ENCODE measurements around the gene SUV39H2. TPM values are rescaled to one million over a fixed set of nuclear protein-coding genes. Genes with fewer than 3 reads are reported as not detected.
"Not testable (repeated sequence)": the region's sequence is repeated elsewhere in the genome, so short reads cannot be mapped to it uniquely, and the experiment has no call there.

Gene SUV39H2, protein sequence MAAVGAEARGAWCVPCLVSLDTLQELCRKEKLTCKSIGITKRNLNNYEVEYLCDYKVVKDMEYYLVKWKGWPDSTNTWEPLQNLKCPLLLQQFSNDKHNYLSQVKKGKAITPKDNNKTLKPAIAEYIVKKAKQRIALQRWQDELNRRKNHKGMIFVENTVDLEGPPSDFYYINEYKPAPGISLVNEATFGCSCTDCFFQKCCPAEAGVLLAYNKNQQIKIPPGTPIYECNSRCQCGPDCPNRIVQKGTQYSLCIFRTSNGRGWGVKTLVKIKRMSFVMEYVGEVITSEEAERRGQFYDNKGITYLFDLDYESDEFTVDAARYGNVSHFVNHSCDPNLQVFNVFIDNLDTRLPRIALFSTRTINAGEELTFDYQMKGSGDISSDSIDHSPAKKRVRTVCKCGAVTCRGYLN
- 8.8 TPM for total RNA-seq

DNA sequence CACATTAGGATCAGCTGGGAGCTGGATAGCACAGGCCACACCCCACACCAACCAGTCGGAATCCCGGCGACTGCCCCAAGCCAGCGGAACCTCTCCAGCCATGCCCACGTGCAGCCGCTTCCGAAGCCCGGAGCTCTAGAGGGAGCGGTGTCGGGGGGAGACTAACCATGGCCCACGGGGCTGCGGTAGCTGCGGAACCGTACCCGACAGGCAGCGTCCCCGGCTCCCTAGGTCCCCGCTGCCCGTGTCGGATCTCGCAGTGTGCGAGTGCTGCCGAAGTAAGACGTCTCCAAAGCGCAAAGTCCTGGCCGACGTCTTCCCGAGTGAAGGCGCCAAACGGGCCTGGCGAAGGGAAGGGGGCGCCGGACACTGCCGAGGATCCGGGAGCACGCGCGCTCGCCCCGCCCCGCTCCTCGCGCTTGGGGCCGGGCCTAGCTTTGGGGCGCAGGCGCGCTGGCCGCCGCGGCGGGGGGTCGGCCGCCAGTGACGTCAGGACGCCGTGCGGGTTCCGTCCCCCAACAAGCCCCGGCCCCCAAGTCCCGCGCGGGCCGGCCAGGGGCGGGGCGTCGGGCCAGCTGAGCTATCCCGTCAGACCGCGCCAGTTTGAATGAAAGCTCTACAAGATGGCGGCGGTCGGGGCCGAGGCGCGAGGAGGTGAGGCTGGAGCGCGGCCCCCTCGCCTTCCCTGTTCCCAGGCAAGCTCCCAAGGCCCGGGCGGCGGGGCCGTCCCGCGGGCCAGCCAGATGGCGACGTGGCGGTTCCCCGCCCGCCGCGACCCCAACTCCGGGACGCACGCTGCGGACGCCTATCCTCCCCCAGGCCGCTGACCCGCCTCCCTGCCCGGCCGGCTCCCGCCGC is at the start of gene SUV39H2:
Gene SUV39H2 (plus strand): TSS at position 601 of the 858 bp plus-strand sequence. CDS start 23 bp downstream, at position 624.
- peak; percentile 99 for ATAC-seq

DNA sequence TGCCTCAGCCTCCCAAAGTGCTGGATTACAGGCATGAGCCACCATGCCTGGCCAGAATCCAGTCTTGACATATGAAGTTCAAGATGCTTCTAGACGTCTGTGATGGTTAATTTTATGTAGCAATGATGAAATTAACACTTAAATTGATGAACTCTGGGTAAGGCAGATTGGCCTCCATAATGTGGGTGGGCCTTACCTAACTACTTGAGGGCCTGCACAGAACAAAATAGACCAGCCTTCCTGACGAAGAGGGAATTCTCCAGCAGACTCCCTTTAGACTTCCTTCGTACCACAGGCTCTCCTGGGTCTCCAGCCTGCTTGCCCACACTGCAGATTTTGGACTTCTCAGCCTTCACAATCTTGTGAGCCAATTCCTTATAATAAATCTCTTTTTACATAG is 45.6 kb upstream of the SUV39H2 start:
- ATAC-seq: no peak

DNA sequence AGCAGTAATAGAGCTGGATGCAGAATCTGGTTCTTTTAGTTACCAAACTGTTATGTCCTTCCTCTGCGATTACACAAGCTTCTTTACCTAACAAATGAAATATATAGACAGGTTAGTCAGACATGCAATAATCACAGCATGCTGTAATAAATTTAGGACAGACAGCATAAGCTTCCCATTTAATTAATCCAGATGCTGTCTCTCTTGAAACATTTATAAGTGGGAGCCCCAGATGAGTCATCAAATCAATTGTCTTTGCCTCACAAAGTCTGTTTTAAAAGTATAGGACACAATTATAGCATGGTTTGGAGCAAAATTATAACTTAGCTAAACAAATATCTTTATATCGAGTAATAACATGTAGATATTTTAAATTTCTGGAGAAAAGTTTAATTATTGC is 42.5 kb upstream of the SUV39H2 start:
- no peak for ATAC-seq

DNA sequence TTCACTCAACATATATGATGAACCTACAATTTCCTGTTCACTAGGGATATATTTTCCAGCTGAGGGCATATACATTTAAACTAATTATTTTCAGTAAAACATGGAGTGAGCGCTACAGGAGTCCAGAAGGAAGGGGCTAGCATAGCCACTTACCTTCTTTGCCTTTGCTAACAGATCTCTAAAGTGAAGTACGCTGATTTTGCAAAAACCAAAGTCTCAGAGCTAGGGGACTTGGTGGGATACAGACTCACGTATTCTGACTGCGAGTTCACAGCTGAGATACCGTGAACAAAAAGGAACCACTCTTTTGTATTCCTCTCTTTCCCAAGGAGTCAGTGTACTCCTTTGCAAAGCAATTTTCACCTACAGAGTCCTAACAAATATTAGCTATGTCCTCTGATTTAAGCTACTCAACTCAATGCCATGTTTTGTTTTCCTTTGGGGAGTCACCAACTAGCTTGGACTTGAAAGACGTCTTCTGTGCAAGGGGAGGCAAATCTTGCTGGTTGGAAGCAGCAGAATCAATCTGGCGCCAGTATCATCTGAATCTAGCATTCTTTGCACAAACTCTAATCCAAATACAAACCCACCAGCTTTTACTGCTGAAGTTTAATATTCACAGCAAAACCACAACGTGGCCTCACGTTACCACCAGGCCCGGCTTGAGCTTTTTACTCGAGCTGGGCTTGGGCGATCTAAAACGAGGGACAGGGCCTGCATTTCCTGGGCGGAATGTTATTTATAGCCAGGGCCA is 41.5 kb upstream of the SUV39H2 start:
- ATAC-seq: no peak

DNA sequence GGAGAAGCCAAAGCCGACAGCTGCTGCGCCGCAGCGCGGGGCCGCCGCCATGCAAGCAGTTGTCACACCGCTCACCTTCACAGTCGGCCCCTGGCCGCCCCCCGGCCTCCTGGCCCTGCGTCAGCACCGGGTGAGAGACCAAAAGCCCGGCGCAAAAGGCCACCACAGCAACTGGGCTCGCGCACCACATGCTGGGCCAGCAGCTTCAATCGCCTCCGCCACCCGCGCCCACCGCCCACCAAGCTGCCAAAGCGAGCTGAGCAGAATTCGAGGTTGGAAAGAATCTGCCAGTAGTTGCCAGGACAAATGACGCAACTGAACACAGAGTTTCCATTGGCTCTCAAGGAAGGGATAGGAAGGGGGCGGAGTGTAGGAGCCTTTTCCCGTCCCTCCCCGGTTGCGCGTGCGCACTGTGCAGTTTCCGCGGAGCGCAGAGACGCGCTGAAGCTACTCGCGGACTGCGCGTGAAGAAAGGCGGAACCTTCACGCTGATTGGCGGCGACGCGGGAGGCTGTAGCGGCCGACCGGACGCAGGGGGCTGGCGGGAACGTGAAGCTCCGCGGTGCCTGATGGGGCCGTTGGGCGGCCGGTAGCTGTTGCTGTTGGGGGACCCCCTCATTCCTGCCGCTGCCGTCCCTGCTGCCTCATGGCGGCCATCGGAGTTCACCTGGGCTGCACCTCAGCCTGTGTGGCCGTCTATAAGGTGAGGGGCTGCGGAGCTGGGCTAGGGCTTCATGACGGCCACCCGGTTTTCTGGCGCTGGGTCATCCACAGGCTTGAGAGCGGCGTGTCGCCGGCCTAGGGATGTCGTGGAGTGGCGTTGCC is 40.7 kb upstream of the SUV39H2 start, which contains the start of the genes CDNF, HSPA14 and MSANTD7:
Gene CDNF (minus strand): TSS at position 281 of the 825 bp plus-strand sequence. CDS start 91 bp downstream, at position 190.
Gene HSPA14 (plus strand): TSS at position 550 of the 825 bp plus-strand sequence. CDS start 97 bp downstream, at position 647.
Gene MSANTD7 (plus strand): TSS at position 550 of the 825 bp plus-strand sequence. CDS start 3,979 bp downstream, outside the sequence.
- ATAC-seq: peak; percentile 99

DNA sequence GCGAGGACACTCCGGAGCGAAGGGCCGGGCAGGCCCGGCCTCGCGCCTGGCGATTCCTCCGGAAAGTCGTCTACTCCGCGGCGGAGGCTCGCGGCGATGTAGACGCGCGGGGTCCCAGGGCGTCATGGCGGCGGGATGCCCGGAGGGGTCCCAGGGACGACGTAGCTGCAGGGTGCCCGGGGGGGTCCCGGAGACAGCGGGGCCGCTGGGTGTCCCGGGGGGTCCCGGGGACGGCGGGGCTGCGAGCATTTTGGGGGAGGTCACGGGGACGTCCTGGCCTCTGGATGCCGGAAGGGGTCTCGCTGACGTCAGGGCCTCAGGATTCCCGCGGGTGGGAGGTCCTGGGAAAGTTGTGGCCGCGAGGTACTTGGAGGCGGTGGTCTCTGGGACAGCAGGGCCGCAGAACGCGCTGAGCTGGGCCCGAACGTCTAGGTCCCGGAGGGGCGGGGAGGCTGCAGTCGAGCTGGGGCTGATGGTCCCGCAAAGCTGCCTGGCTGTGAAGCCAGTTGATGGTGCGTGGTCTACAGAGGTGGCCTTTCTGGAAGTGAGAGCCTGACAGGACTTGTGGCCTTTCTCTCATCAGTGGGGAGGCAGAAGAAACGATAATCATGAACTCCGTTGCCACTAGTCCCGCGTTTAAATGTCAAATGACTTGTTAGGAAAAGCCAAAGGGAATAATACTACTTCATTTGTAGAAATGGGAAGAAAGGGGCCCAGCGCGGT is 39.9 kb upstream of the SUV39H2 start:
- peak; percentile 17 for ATAC-seq

DNA sequence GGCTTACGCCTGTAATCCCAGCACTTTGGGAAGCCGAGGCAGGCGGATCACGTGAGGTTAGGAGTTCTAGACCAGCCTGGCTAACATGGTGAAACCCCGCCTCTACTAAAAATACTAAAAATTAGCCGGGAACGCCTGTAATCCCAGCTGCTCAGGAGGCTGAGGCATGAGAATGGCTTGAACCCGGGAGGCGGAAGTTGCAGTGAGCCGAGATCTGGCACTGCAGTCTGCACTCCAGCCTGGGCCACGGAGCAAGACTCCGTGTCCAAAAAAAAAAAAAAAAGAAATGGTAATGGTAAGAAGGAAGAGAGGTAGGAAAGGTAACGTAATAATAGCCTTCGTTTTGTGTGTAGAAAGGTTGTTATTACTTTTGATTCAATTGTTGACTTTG is 39.4 kb upstream of the SUV39H2 start:
- ATAC-seq: no peak

DNA sequence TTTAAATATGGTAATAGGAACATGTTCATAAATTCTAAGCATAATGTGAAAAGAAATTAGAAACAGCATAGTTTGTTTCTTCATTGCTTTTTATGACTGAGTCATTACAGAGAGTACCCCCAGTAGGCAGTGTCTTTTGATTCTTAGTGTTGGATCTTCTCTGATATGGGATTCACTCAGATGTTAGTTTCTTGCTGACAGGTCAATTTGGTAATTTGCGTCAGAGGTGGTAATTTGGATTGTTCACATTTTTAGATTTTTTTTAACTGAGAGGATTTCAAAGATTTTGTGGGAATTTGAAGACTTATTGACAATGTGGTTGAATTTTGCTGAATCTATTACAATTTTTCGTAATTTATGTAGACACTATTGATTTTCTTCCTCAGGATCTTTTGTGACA is 38.5 kb upstream of the SUV39H2 start:
- no peak for ATAC-seq

DNA sequence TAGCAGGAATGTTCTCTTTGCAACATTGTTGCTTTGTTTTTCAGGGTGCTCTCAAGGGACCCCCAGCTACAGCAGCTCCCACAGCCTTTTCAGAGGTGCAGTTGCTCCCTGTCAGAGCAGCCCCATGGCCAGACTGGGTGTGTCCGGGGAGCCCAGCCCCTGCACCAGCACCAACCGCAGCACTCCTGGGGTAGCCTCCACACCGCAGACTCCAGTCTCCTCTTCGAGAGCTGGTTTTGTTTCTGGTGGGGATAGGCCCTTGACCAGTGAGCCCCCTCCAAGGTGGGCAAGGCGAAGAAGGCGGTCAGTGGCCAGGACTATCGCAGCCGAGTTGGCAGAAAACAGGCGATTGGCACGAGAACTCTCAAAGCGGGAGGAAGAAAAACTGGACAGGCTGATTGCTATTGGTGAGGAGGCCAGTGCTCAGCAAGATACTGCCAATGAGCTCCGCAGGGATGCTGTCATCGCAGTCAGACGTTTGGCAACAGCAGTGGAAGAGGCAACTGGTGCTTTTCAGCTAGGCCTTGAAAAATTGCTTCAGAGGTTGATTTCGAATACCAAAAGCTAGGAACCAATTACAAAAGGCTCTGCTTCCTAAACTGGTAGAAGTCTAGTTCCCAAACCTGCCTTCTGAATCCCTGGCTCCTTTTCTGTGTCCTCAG is 35.2 kb upstream of the SUV39H2 start:
- no peak for ATAC-seq

DNA sequence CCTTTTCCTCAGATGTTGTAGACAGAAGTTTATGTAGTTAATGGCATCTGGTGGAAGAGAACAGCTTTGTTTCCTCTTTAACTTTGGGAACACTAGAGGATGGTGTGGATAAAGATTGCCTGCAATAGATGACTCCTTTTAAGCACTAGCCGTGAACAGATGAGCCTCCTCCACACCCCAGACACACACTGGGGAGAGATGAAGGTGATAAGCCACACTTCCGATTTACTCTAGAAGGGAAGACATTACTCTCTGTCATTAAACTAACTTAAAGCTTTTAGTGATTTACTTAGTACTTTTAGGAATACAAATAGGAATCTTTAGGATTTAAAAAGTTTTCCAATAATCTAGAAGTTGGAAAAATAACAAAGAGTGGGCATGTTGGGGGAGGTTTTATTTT is 33.7 kb upstream of the SUV39H2 start:
- no peak for ATAC-seq

DNA sequence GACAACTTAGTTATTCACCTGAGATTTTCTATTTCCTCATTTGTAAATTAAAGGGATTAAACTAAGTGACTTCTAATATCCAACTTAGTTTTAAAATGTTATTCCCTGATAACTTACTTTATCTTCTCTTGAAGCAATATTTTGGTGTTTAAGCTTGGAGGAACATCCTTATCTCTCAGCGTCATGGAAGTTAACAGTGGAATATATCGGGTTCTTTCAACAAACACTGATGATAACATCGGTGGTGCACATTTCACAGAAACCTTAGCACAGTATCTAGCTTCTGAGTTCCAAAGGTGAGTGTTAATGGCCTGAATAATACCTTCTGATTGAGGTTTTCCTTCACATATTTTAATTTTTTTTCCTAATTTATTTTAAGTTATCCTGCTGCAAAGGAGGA is 26.4 kb upstream of the SUV39H2 start:
- no peak for ATAC-seq

DNA sequence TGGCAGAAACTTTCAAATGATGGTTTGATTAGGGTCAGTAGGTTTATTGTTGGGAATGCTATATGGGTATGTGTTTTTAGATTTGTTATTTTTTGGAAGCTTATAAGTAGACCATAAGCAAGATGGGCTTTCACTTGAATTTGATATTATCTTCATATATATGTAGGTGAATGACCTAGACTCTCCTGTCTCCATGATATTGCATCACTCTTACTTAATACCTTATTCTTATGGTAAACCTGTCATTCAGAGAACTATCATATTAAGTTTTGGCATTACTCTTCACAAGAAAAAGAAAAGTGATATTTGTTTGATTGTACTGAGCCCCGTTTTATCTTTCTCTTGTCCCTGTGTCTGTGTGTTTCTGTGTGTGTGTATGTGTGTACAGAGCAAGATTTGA is 23.2 kb upstream of the SUV39H2 start:
- ATAC-seq: no peak

DNA sequence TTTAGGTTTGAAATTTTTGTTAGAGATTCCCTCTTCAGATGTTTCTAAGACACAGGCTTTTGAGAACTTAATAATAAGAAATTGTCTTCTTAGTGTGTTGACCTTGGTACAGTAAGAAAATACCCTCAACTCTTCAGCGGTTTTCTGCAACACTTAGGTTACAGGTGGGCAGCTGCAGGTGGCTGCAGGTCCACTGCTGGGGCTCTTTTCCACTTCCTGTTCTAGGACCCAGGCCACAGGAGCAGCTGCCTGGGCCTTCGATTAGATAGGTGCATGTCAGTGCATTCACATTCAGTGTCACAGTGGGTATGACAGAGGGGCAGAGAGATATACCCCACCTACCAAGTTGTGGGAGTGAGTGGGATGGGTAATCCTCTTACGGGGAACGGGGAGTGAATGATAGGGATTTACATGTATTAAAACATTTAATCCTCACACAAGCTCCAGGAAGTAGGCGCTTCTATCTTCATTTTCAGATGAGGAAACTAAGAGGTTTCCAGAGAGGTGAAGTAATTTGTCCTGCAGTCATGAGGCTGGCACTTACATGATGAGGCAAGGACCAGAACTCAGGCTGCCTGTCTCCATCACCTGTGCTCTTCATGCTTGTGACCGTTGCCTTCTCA is 20.2 kb upstream of the SUV39H2 start:
- peak; percentile 18 for ATAC-seq

DNA sequence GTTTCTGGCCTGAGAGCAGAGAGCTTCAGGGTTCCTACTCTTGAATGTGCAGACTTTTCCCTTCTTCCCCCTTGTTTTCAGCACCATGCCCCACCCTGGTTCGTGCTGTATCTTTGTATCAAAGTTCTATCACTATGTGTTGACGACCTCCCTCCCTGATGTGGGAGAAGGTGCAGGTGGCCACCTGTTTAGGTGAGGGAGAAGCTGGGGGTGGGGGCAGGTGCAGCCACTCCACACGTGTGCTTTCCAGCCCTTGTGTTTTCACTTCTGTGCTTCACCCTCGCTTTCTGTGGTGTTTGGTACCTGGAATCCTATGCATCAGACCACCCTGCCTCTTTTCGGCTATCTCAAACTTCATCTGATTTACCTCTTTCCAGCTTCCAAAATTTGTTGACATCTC is 19.6 kb upstream of the SUV39H2 start:
- no peak for ATAC-seq

DNA sequence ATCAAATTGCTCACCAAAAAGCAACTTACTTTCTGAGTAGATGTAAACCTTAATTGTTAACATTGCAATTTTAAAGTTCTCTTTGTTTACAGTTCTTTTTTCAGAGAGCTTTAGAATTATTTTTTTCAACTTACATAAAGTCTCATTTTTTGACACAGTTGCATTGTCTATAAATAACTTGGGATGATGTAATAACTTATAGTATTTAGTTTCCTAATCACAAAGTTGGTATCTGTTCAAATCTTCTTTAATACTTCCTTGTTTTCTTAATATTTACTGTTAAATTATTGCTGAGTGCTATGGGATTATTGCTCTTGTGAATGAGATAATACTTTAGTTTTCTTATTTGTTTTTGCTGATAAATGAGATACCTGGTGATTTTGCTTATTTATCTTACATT is 18.9 kb upstream of the SUV39H2 start:
- no peak for ATAC-seq

DNA sequence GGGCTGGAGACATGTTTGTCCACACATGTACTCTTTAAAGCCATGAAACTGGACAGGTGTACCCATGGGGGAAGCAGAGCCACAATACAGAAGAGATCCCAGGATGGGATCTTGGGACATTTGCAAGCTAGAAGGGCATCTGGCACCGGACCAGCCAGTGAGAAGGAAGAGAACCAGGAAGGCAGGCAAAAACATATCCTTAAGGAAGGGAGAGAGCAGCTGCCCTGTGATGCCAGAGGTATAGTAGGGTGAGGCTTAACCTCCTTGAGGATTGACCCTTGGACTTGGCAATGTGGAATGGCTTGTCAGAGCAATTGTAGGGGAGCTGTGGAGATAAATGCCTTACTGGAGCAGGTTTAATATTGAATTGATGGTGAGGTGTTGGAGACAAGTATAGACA is 17.9 kb upstream of the SUV39H2 start:
- ATAC-seq: no peak

DNA sequence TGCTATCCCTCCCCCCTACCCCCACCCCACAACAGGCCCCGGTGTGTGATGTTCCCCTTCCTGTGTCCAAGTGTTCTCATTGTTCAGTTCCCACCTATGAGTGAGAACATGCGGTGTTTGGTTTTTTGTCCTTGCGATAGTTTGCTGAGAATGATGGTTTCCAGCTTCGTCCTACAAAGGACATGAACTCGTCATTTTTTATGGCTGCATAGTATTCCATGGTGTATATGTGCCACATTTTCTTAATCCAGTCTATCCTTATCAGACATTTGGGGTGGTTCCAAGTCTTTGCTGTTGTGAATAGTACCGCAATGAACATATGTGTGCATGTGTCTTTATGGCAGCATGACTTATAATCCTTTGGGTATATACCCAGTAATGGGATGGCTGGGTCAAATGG is 14.2 kb upstream of the SUV39H2 start:
- not testable (repeated sequence) for ATAC-seq

DNA sequence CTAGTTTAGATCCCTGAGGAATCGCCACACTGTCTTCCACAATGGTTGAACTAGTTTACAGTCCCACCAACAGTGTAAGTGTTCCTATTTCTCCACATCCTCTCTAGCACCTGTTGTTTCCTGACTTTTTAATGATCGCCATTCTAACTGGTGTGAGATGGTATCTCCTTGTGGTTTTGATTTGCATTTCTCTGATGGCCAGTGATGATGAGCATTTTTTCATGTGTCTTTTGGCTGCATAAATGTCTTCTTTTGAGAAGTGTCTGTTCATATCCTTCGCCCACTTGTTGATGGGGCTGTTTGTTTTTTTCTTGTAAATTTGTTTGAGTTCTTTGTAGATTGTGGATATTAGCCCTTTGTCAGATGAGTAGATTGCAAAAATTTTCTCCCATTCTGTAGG is 13.8 kb upstream of the SUV39H2 start:
- ATAC-seq: not testable (repeated sequence)

DNA sequence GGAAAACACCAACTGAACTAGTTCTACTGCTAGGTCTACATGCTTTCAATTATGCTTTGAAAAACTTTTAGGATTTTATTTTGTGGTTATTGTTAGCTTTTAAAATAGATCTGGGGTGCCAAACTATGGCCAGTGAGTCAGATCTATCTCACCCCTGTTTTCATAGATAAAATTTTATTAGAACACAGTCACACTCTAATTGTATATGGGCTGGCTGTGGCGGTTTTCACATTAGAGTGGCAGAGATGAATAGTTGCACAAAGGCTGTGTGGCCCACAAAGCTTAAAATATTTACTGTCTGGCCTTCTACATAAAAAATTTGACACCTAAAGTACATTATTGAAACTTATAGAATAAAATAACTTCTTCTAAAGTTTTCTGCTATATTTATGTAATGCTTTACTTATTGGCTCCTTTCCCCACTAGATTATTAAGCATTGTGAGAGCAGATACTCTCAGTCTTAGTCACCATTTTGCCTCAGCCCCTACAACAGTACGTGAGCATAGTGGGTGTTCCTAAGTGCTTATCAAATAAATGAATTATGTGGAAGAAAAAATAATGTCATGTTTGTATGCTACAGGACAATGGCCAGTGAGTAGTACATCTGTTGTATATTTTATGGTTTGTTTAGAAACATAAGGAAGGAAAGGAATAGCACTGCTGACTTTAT is 5.4 kb upstream of the SUV39H2 start:
- no peak for ATAC-seq

Measured in esophagus mucosa (tissue), 1 donor.